Right atrium auricular region (tissue), 2 donors: ENCODE results near the gene IFITM2. TPM values are rescaled to one million over a fixed set of nuclear protein-coding genes. Genes with fewer than 3 reads are reported as not detected.
"Not testable (repeated sequence)": the region's sequence is repeated elsewhere in the genome, so short reads cannot be mapped to it uniquely, and the experiment has no call there.

Experiments
- DNase-seq: peaks from one replicate; pipeline ENCODE4 v3.0.0-alpha.2; 2019; ENCODE audit warnings: low spot score
- H3K27ac ChIP-seq, 2 donors: fragments of 200-600 bp; sonication (generic); 1 replicate in 1 of 2; 2 replicates in 1 of 2; pipeline ENCODE4 v1.5.1; 2016 to 2019
- H3K27me3 ChIP-seq, 2 donors: fragments of 200-600 bp; sonication (generic); one replicate each; pipeline versions ENCODE4 v1.5.1 to v1.6.0; 2017 to 2019
- H3K36me3 ChIP-seq: fragments of 200-600 bp; sonication (generic); one replicate; pipeline ENCODE4 v1.5.1; 2016
- H3K4me1 ChIP-seq, 2 donors: fragments of 200-600 bp; sonication (generic); one replicate each; pipeline versions ENCODE4 v1.5.1 to v1.6.0; 2017 to 2019
- H3K4me3 ChIP-seq, 2 donors: fragments of 200-600 bp; sonication (generic); 1 replicate in 1 of 2; 2 replicates in 1 of 2; pipeline ENCODE4 v1.5.1; 2017 to 2019; ENCODE audit warnings: mild to moderate bottlenecking in 1 of 2, moderate library complexity in 1 of 2
- H3K9me3 ChIP-seq, 2 donors: fragments of 200-600 bp; sonication (generic); one replicate each; pipeline ENCODE4 v1.5.1; 2019
- total RNA-seq, 2 donors: library from RNA; depleted of rRNA; stranded (reverse); fragments of >200 nt; gene quantifications; one replicate each; pipeline ENCODE4 v1.1.0, GENCODE V29; 2016
- TF ChIP-seq, protein P1 (sequence below), 2 donors: fragments of 200-600 bp; sonication (generic); IDR thresholded peaks; one replicate each; pipeline ENCODE4 v1.5.1; 2019; ENCODE audit warnings: antibody characterized with exemption in 2 of 2

The IFITM2 gene
- total RNA-seq, 2 donors from 2014 or later, result 120 to 296 TPM

DNA sequence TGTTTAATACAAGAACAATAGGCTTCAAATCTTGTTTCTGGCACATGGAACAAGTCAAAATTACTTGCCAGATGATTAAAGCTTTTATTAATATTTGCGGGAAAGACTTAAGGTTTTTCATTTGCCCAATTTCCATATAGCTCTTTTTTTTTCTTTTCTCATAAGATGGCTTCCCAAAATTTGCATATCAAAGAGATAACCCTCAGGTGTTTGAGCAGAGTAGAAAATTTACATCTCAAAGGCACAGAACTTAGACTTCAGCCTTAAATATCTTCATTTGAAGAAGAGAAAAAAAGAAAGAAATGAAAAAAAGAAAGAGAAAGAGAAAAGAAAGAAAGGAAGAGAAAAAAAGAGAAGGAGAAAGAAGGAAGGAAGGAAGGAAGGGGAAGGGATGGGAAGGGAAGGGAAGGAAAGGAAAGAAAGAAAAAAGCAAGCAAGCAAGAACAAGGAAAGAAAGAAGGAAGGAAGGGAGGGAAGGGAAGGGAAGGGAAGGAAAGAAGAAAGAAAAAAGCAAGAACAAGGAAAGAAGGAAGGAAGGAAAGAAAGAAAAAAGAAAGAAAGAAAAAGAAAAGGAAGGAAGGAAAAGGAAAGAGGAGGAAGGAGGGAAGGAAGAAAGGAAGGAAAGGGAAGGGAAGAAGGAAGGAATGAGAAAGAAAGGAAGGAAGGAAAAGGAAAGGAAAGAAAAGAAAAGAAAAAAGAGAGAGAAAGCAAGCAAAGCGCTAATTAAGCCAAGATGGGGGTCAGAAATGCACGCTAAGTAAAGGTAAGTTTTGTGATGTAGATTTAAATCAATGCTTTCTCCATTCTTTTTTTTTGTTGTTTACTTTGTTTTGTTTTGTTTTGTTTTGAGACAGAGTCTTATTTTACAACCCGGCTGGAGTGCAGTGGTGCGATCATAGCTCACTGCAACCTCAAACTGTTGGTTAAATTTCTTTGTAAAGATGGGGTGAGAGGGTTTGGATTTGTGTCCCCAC is 33.2 kb downstream of the IFITM2 start:
- Histone ChIP-seq H3K27me3 (no peaks in the 10 kb centered on the region), H3K9me3 (no peaks in the 10 kb centered on the region), H3K4me3 (no peak overlapping the region), H3K27ac (no peak overlapping the region), H3K36me3 (no peaks in the 10 kb centered on the region), H3K4me1 (peaks cover 0 to 9% of the 10 kb centered on the region in 2 donors)
- TF ChIP-seq, protein P1, sequence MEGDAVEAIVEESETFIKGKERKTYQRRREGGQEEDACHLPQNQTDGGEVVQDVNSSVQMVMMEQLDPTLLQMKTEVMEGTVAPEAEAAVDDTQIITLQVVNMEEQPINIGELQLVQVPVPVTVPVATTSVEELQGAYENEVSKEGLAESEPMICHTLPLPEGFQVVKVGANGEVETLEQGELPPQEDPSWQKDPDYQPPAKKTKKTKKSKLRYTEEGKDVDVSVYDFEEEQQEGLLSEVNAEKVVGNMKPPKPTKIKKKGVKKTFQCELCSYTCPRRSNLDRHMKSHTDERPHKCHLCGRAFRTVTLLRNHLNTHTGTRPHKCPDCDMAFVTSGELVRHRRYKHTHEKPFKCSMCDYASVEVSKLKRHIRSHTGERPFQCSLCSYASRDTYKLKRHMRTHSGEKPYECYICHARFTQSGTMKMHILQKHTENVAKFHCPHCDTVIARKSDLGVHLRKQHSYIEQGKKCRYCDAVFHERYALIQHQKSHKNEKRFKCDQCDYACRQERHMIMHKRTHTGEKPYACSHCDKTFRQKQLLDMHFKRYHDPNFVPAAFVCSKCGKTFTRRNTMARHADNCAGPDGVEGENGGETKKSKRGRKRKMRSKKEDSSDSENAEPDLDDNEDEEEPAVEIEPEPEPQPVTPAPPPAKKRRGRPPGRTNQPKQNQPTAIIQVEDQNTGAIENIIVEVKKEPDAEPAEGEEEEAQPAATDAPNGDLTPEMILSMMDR (IDR thresholded peaks at IDR 0.05), result no peak
- DNase-seq, result no peak

DNA sequence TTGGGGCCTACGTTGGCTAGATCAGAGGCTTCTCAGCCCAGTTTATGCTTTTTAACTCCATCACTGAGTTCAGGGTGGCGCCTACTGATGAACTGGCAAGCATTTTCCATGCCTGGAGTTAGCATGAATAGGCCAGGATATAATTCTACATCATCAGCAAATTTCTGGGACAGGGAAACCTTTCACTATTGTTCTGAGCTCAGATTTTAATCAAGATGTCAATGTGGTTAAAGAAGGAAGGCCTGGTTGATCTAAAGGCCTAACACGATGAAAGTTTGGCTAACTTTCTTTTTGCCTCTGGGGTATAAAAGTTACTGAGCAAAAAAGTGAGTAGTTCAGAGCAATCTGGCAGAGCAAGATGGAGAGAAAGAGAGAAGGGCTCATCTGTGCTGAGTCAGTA is 34.7 kb downstream of the IFITM2 start:
- Histone ChIP-seq H3K4me1 (no peaks in the 10 kb centered on the region), H3K4me3 (no peak overlapping the region), H3K36me3 (no peaks in the 10 kb centered on the region), H3K27me3 (no peaks in the 10 kb centered on the region), H3K27ac (no peak overlapping the region), H3K9me3 (no peaks in the 10 kb centered on the region)
- TF ChIP-seq, protein P1 (IDR thresholded peaks at IDR 0.05), result no peak
- DNase-seq, result no peak

DNA sequence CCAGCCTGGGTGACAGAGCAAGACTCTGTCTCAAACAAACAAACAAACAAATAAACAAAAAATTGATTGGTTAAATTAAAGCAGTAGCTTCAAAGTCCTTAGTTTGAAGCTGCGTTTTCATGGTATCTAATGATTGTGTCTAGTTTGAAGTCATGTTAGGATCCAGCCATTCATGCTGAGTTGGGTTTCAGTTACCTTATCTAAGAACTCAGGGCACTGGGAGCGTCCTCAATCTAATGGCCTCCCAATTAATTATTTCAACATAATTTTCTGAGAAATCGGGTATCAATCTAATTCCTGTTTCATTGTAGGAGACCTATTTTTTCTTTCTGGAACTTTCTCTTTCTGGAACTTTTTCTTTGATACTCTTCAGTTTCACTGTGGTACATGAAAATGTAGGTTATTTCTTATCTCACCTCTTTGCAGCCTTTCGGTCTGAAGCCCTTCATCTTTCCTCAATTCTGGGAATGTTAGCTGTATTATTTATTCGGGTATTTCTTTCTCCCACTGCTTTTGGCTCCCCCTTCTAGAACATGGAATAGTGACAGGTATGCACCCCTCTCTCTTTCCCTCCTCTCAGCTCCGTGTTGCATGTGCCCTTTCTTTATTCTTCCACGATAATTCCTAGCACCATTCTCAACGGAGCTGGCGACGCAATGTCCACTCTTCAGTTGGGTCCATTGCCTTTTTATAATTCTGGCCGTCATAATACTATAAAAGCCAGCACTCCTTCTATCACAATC is 37.4 kb downstream of the IFITM2 start:
- Histone ChIP-seq H3K9me3 (no peaks in the 10 kb centered on the region), H3K27me3 (no peaks in the 10 kb centered on the region), H3K27ac (no peak overlapping the region), H3K36me3 (no peaks in the 10 kb centered on the region), H3K4me3 (no peak overlapping the region), H3K4me1 (no peaks in the 10 kb centered on the region)
- DNase-seq, result no peak
- TF ChIP-seq, protein P1 (IDR thresholded peaks at IDR 0.05), result no peak

DNA sequence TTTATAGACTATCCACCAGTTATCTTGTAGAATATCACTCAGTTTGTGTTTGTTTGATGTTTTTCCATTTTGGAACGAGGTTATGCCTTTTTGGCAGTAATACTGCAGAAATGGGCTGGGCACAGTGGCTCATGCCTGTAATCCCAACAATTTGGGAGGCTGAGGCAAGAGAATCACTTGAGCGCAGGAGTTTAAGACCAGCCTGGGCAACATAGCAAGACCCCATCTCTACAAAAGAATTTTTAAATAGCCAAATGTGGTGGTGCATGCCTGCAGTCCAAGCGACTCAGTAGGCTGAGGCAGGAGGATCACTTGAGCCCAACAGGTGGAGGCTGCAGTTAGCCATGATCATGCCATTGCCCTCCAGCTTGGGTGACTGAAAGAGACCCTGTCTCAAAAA is 38.9 kb downstream of the IFITM2 start:
- Histone ChIP-seq H3K36me3 (no peaks in the 10 kb centered on the region), H3K27me3 (no peaks in the 10 kb centered on the region), H3K4me1 (no peaks in the 10 kb centered on the region), H3K9me3 (no peaks in the 10 kb centered on the region), H3K27ac (no peak overlapping the region), H3K4me3 (no peak overlapping the region)
- TF ChIP-seq, protein P1 (IDR thresholded peaks at IDR 0.05), result no peak
- no peak for DNase-seq

DNA sequence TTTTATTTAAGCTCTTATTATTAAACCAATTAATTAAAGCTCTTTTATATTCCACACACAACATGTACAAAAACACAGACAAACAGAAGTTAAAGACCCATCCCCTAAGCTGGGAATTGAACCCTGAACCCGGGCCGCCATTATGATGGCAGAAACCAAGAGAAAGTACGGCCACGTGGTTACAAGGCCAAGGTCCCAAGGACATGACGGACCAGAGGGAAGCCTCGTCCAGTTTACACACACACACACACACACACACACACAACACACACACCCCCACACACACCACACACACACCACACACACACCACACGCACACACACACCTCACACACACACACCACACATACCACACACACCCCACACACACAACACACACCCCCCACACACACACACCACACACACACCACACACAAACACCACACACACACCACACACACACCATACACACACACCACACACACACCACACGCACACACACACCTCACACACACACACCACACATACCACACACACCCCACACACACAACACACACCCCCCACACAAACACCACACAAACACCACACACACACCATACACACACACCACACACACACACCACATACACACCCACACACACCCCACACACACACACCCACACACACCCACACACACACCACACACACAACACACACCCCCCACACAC is 41.8 kb downstream of the IFITM2 start:
- H3K4me1 ChIP-seq, result peaks cover 0 to 21% of the 10 kb centered on the region in 2 donors
- not testable (repeated sequence) for H3K9me3 ChIP-seq, H3K36me3 ChIP-seq, H3K4me3 ChIP-seq, H3K27ac ChIP-seq, H3K27me3 ChIP-seq, DNase-seq

DNA sequence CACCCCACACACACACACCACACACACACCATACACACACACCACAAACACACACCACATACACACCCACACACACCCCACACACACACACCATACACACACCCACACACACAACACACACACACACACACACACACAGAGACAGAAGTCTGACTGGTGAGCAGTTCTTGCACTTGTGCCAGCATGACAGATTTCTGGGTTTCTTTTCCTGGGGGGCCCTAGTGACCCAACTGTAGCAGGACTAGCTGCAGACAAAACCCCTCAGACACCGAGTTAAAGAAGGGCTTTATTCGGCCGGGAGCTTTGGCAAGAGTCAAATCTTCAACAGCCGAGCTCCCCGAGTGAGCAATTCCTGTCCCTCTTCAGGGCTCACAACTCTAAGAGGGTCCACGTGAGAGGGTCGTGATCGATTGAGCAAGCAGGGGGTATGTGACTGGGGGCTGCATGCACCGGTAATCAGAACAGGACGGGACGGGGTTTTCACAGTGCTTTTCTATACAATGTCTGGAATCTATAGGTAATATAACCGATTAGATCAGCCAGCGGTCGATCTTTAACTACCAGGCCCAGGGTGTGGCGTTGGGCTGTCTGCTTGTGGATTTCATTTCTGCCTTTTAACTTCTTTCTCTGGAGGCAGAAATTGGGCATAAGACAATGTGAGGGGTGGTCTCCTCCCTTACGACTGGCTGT is 42.6 kb downstream of the IFITM2 start:
- H3K27ac ChIP-seq, DNase-seq, H3K9me3 ChIP-seq, H3K4me3 ChIP-seq, H3K27me3 ChIP-seq, H3K36me3 ChIP-seq: not testable (repeated sequence)
- H3K4me1 ChIP-seq, result peaks cover 0 to 23% of the 10 kb centered on the region in 2 donors
